Mucosa of stomach (tissue), 1 donor: ENCODE data around the gene ATG16L2.
A peak's percentile ranks its signal among the peaks of the same experiment; 100 is the strongest.
"Not testable (repeated sequence)": the region's sequence is repeated elsewhere in the genome, so short reads cannot be mapped to it uniquely, and the experiment has no call there.

Experiments used
- H3K27me3 ChIP-seq: one replicate; pipeline ENCODE4 v1.7.0; 2013; ENCODE audit warnings: mild to moderate bottlenecking, low read length; ENCODE audit not compliant: control insufficient read depth, insufficient read depth
- H3K36me3 ChIP-seq: one replicate; pipeline ENCODE4 v1.7.0; 2013; ENCODE audit warnings: low read length; ENCODE audit not compliant: control insufficient read depth, insufficient read depth
- H3K4me1 ChIP-seq: one replicate; pipeline ENCODE4 v1.7.0; 2013; ENCODE audit warnings: mild to moderate bottlenecking, low read length; ENCODE audit not compliant: control insufficient read depth, insufficient read depth
- H3K4me3 ChIP-seq: one replicate; pipeline ENCODE4 v1.7.0; 2013; ENCODE audit warnings: low read length
- H3K9ac ChIP-seq: one replicate; pipeline ENCODE4 v1.7.0; 2013; ENCODE audit warnings: mild to moderate bottlenecking, low read length, moderate library complexity
- H3K9me3 ChIP-seq: one replicate; pipeline ENCODE4 v1.7.0; 2013; ENCODE audit warnings: mild to moderate bottlenecking, low read length, moderate library complexity; ENCODE audit not compliant: control insufficient read depth
- donor health status: Pancreatic carcinoma.

ATG16L2 gene

GRCh38 chr11:72781313-72782080 lies 32.7 kb upstream of the ATG16L2 start:
- Histone ChIP-seq H3K36me3 (peaks cover 4% of the 10 kb centered on the region), H3K9me3 (no peaks in the 10 kb centered on the region), H3K9ac (peak overlapping the region; percentile 93), H3K27me3 (no peaks in the 10 kb centered on the region), H3K4me3 (peak overlapping the region; percentile 65), H3K4me1 (peaks cover 84% of the 10 kb centered on the region)

- H3K4me1 ChIP-seq: peaks cover 84% of the 10 kb centered on the region
- peak overlapping the region; percentile 19 for H3K9ac ChIP-seq
Observed at GRCh38 chr11:72782081-72782920, 31.9 kb upstream of the ATG16L2 start.

DNA sequence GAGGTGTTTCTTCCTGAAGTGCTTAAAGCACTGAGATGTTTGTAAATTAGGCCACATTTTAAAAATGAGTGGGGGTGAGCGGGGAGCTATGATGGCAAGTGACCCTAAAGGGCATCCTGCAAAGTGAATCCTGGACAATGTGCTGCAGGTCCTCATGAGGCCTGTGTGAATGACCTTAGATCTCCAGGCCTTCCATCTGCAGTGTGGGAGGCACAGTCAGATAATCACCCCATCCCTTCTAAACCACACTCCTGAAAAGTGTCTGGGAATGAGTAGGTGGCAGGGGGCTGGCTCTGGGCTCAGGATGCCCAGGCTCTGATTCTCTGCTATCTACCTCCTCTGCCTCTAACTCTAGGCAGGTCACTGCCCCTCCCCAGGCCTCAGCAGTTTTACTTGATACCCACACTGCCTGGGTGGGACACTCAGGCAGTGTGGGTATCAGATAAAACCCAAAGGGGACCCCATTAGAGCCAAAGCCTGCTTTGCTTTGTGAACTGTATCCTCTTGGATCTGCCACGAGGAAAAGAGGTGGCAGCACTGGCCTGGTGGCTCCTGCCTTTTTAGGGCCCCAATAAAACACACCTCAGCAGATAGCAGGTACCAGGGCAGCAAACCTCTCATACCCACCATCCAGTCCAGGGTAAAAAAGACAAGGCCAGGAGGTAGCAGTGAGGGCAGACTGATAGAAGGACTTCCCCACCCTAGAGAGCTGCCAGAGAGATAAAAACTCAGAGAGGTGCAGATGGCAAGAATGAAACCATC lies 30.9 kb upstream of the ATG16L2 start:
- Histone ChIP-seq H3K9me3 (no peaks in the 10 kb centered on the region), H3K27me3 (no peaks in the 10 kb centered on the region), H3K4me1 (peaks cover 84% of the 10 kb centered on the region), H3K9ac (peak overlapping the region; percentile 25), H3K4me3 (no peak overlapping the region), H3K36me3 (peaks cover 3% of the 10 kb centered on the region)

More at GRCh38 chr11:72782081-72782920, 31.9 kb upstream of the ATG16L2 start:
- Histone ChIP-seq H3K9me3 (no peaks in the 10 kb centered on the region), H3K4me3 (peak overlapping the region; percentile 4), H3K27me3 (no peaks in the 10 kb centered on the region), H3K36me3 (peaks cover 4% of the 10 kb centered on the region)

DNA sequence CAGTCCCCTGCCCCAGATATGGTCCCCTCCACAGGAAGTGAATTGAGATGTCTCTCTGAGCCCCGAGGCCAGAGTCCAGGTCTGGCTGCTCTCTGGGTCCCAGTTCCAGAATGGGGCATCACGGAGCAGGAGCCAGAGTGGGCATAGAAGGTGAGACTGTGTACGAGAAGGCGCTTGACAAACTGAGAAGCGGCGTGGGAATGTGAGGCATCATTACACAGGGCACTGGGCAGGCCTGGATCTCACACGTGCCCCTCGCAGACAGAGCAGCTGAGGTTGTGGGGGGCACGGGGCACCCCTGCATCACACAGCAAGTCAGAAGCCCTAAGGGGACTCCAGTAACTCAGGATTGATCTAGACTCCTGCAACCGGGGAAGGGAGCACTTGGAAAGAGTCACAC lies 29.5 kb upstream of the ATG16L2 start:
- H3K4me3 ChIP-seq: no peak overlapping the region
- peaks cover 84% of the 10 kb centered on the region for H3K4me1 ChIP-seq
- H3K27me3 ChIP-seq: no peaks in the 10 kb centered on the region
- peak overlapping the region; percentile 25 for H3K9ac ChIP-seq
- no peaks in the 10 kb centered on the region for H3K36me3 ChIP-seq
- no peaks in the 10 kb centered on the region for H3K9me3 ChIP-seq

DNA sequence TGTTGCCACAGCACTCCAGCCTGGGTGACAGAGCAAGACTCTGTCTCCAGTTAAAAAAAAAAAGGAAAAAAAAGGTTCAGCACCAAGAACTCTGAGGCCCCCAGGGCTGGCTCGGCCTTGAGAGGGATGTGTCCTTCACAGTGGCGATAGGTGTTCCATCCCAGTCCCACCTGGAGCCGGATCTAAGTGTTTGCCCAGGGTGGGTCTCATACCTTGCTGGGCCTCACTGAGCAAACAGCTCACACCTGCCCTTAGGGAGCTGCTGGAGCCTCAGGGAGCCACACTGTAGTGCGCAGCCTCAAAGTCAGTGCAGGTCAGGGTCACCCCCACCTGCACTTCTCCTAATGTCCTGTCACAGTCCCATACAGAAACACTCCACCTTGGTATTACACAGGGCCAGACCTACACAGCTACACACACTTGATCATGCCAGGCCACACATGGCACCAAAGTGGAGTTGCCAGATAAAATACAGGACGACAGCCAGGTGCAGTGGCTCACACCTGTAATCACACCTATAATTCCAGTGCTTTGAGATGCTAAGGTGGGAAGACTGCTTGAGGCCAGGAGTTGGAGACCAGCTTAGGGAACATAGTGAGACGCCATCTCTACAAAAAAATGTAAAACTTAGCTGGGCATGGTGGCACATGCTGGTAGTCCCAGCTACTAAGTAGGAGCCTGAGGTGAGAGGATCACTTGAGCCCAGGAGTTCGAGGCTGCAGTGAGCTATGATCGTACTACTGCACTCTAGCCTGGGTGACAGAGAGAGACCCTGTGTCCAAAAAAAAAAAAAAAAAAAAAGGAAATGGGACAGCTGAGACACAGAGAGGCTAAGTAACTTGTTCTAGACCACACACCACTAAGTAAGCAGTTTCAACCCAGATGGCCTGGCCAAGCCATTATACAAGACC lies 27.7 kb upstream of the ATG16L2 start:
- no peaks in the 10 kb centered on the region for H3K27me3 ChIP-seq
- no peak overlapping the region for H3K4me3 ChIP-seq
- peak overlapping the region; percentile 63 for H3K9ac ChIP-seq
- H3K4me1 ChIP-seq: peaks cover 93% of the 10 kb centered on the region
- H3K36me3 ChIP-seq: no peaks in the 10 kb centered on the region
- H3K9me3 ChIP-seq: no peaks in the 10 kb centered on the region

DNA sequence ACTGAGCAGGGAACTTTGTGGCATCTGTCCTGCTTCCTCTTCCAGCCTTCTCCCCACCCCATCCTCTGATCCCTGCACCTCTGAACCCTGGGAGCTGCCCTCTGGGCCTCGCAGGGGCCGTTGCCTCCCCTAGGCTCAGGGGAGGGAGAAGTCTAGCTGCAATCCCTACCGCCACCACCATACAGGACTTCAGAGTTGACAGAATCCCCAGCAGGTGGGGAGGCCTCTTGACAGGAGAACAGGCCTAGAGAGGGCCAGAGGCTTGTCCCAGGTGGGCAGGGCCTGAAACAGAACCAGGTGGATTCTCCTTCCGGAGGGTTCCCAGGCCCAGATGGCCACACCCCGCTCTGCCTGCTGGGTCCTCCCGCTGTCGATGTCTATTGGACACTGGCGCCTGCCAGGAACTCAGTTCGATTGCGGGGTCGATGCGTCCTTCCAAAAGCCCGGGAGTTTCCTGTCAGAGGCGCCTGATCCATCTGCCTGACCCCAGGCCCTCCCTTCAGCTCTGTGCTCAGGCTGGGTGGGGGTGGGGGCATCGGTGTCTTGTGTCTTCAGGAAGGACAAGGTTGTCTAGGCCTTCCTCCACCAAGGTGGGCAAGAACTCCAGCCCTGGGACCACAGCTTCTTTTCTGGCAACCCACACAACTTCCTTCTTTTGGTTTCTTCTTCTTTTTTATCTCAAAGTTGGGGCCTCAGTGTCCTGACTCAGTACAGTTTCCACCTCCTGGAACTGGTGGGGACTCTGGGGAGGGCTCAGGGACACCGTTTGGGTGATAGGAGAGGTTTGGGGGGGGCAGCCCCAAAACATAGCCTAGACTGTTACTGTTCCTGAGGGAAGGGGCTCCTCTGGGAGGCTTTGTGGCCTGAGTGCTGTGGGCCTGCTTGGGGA lies 26.8 kb upstream of the ATG16L2 start:
- peak overlapping the region; percentile 63 for H3K9ac ChIP-seq
- no peaks in the 10 kb centered on the region for H3K27me3 ChIP-seq
- no peaks in the 10 kb centered on the region for H3K9me3 ChIP-seq
- peaks cover 87% of the 10 kb centered on the region for H3K4me1 ChIP-seq
- H3K4me3 ChIP-seq: no peak overlapping the region
- no peaks in the 10 kb centered on the region for H3K36me3 ChIP-seq

- Histone ChIP-seq H3K4me3 (no peak overlapping the region), H3K9me3 (no peaks in the 10 kb centered on the region), H3K27me3 (no peaks in the 10 kb centered on the region), H3K4me1 (peaks cover 86% of the 10 kb centered on the region), H3K36me3 (no peaks in the 10 kb centered on the region), H3K9ac (peak overlapping the region; percentile 63)
Observed at GRCh38 chr11:72788241-72788640, 26.0 kb upstream of the ATG16L2 start.

- H3K4me1 ChIP-seq: peaks cover 74% of the 10 kb centered on the region
- no peak overlapping the region for H3K9ac ChIP-seq
- no peaks in the 10 kb centered on the region for H3K27me3 ChIP-seq
- no peaks in the 10 kb centered on the region for H3K36me3 ChIP-seq
- no peaks in the 10 kb centered on the region for H3K9me3 ChIP-seq
- H3K4me3 ChIP-seq: no peak overlapping the region
Observed at GRCh38 chr11:72789493-72790131, 24.6 kb upstream of the ATG16L2 start.

DNA sequence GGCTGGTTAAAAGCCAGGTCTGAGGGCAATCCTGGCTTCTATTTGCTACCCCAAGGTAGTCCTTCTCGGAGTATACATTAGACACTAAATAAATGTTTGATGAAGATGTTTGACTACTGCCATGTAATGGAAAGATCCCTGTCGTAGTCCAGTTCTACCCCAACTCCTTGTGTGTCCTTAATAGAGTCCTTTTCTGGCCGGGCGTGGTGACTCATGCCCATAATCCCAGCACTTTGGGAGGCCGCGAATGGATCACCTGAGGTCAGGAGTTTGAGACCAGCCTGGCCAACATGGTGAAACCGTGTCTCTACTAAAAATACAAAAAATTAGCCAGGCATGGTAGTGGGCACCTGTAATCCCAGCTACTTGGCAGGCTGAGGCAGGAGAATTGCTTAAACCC lies 23.0 kb upstream of the ATG16L2 start:
- H3K9me3 ChIP-seq, H3K4me3 ChIP-seq, H3K27me3 ChIP-seq, H3K9ac ChIP-seq, H3K36me3 ChIP-seq: not testable (repeated sequence)
- H3K4me1 ChIP-seq: peaks cover 59% of the 10 kb centered on the region

- H3K9ac ChIP-seq: no peak overlapping the region
Observed at GRCh38 chr11:72792437-72793021, 21.7 kb upstream of the ATG16L2 start.

More at GRCh38 chr11:72792437-72793021, 21.7 kb upstream of the ATG16L2 start:
- no peaks in the 10 kb centered on the region for H3K27me3 ChIP-seq
- no peak overlapping the region for H3K4me3 ChIP-seq
- no peaks in the 10 kb centered on the region for H3K9me3 ChIP-seq
- H3K36me3 ChIP-seq: no peaks in the 10 kb centered on the region
- H3K4me1 ChIP-seq: peaks cover 46% of the 10 kb centered on the region
